HuH-7 (cell line): ENCODE measurements around the gene TMEM208.

Source experiments
- DNase-seq: peaks from one replicate; pipeline ENCODE4 v3.0.0; 2011; ENCODE audit warnings: low spot score

The TMEM208 gene

GRCh38 chr16:67236563-67237395, 9.8 kb downstream of the TMEM208 start:
- peak; percentile 60 for DNase-seq

DNA sequence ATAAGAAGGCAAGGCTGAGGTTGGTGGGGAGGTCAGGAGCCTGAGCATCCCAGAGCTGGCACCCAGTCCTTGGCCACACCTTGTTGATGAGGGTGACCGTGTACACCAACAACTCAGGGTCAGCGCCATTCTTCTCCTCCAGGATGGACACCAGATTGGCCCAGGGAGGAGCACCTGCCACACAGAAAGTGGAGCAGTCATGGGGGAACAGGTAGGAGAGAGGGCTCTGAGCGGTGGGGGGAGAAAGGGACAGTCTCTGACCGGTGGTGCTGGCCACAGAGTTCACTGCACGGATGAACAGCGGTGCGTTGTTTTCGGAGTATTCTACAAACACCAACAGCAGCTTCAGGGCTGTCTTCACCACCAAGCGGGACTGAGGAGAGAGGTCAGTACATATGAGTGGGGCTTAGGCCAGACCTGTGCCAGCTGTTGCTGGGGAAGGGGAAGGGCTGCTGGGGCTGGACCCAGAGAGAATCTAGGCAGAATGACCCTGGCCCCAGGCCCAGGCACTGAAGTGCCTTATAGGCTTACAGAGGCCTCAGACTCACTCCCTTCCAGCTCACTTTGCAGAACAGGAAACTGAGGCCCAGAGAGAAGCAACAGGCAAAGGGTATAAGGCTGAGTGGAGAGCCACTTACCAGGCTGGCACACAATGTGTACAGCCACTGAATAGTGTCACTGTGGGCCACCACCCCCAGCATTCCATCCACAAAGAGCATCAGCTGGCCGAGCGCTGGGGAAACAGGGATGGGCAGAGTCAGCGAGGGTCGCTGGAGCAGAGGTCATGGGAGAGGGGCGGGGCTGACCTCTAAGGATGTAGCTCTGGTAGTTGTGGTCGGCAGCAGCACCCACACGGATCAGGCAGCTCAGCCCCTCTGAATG, 10.7 kb downstream of the TMEM208 start:
- DNase-seq: no peak

- no peak for DNase-seq
These were observed 11.3 kb downstream of the TMEM208 start for GRCh38 chr16:67238278-67238575.

GRCh38 chr16:67238806-67239470, 12.0 kb downstream of the TMEM208 start:
- no peak for DNase-seq

DNA sequence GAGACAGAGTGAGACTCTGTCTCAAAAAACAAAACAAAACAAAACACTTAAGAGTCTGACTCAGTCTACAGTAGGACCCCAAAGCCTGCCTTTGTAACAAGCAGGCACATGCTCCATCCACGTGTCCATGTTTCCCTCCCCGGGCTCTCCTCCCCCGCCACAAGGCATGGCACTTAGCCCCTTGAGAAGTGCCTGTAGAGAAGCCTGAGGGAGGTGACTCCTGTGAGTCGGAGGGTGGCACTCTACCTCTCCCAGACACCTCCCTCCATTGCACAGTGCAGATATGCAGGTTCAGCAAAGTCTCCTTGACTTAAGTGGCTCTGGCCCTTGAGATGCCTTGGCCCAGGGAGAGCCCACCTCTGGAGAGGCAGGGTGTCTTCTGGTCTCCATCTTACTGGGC, 13.6 kb downstream of the TMEM208 start:
- DNase-seq: no peak

- DNase-seq: no peak
These were observed 14.3 kb downstream of the TMEM208 start for GRCh38 chr16:67241008-67241900.

DNA sequence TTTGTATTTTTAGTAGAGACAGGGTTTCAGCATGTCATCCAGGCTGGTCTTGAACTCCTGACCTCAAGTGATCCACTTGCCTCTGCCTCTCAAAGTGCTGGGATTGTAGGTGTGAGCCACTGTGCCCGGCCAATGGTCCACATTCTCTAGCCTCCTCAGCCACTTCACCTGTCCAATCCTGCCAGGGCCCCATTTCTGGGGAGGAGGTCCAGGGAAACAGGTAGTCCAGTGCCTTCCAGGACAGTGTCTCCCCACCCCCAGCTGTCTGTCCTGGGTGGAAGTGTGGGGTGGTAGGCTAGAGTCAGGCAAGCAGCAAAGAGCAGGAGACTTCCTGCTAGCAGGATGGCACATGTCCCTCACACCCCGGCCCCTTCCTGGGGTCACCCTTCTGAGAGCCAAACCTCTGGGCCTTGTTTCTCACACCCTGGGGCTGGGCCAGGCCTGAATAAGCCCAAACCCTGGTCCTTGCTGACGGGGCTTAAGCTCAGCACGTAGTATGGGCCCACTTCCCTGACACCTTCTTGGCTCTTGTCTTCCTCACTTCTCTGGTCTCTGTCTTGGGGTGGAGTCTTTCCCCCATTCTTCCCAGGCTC, 15.3 kb downstream of the TMEM208 start:
- no peak for DNase-seq

DNA sequence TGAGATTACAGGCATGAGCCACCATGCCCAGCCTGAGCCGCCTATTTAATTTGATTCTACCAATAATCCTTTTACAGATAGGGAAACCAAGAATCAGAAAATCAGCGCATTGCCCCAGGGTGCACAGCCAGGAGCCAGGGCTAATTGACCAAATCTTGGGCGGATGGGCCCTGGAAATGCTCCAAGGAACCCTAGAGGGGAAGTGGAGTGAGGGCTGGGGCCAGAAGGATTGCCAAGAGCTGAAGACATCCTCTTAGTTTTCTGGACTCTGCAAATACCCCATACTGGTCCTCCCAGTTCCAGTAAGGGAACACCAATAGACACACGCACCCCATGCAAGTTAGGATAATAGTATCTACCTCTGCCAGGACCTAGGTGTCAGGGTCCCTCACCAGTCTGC, 16.6 kb downstream of the TMEM208 start:
- DNase-seq: no peak

GRCh38 chr16:67244387-67245185, 17.7 kb downstream of the TMEM208 start:
- no peak for DNase-seq

GRCh38 chr16:67245186-67245585, 18.3 kb downstream of the TMEM208 start:
- no peak for DNase-seq

- DNase-seq: no peak
These were observed 18.7 kb downstream of the TMEM208 start for GRCh38 chr16:67245674-67246080.

DNA sequence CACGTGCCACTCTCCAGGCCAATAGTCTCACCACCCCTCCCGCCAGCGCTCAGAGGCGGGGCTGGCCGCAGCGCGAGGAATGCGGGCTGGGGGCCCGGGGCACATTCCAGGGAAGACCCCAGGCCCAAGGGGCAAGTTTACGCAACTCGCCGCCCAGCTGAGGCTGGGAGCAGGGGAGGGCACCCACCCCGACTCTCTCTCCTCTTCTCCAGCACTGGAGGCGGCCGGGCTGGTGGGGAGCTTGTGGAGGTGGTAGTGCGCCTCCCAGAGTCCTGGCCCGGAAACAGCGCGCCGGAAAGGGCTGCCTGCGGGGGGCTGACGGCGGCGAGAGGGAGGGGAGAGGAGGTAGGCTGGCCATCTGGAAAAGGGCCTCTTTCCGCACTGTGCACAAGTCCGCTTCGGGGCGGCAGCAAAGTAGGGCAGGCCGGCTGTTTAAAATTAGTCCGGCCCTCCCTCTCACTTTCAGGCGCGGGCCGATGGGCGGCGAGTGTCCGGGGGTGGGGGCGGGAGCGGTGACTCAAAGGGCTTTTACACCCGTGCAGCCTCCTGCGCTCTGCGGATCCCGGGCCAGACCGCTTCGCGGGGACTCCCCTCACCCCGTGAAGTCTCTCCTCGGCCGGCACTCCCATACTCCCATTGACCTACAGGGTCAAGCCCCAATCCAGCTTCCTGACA, 19.3 kb downstream of the TMEM208 start:
- DNase-seq: peak; percentile 72

DNA sequence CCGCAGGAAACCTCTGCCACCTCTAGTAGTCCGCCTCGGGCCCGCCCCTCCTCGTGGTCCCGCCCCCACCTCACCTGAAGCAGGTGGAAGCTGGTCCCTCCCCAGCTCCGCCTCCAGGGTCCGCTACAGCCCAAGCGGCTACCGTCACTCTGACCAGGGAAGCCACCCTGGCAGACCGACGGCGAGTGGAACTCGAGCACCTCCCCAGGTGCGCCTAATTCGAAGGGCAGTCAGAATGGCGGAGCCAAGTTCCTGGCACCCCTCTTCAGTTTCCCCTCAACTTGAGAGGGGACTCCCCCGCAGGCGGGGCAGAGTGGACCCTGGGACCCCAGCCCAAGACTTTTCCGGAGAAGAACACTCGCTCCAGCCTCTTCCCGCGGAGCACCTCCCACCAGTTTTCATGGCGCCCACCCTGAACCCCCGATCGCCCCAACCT, 19.8 kb downstream of the TMEM208 start:
- peak; percentile 65 for DNase-seq

GRCh38 chr16:67247192-67248072, 20.5 kb downstream of the TMEM208 start, which contains the start of gene FHOD1:
FHOD1 (minus strand) TSS chr16:67247481; CDS start chr16:67247410, 71 bp downstream.
- peak; percentile 93 for DNase-seq

DNA sequence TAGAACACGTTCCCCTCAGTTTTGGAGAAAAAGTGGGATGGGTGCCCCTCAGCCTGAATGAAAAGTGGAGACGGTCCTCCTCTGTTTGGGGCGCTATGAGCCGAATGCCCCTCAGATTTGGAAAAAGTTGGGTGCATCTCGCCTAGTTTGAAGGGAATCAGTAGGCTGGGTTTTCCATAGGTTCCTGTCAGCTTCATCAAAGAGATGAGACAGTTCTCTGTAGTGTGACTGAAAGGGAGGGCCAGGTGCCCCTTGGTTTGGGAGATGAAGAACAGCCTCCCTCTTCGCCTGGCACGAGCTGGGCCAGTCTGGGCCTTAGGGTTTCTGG, 21.1 kb downstream of the TMEM208 start:
- no peak for DNase-seq

DNA sequence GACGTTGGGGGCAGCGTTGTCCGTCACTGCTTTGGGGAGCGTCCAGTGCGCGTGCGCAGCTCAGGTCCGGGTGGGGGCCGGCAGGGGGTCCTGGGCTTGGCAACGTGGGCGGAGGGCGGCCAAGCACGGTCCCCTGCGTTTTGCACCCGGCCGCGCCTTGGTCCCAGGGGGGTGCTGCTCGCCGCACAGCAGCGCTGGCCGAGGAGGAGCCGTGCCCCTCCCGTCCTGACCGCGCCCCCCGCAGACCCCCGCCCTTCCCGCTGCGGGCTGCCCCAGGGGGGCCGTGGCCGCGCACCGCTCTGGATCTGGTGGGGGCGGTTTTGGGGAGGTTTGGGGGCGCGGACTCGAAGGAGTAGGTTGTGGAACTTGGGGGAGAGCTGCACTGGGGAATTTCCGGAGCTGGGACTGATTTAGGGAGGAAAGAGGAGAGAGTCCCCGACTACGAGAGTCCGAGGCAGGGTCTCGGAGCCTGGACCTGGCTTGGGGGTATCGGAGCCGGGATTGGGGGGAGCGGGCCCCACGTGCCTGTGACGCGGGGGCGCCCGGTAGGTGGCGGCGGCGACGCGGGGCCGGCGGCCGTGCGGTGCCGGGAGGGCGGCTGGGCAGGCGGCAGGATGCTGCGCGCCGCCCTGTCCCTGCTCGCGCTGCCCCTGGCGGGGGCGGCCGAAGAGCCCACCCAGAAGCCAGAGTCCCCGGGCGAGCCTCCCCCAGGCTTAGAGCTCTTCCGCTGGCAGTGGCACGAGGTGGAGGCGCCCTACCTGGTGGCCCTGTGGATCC, 21.7 kb downstream of the TMEM208 start, which contains the start of gene SLC9A5:
Gene SLC9A5, plus strand, starts transcription at position 579 of the 777 bp plus-strand sequence. Its CDS starts 36 bp downstream, at position 615.
- peak; percentile 39 for DNase-seq

DNA sequence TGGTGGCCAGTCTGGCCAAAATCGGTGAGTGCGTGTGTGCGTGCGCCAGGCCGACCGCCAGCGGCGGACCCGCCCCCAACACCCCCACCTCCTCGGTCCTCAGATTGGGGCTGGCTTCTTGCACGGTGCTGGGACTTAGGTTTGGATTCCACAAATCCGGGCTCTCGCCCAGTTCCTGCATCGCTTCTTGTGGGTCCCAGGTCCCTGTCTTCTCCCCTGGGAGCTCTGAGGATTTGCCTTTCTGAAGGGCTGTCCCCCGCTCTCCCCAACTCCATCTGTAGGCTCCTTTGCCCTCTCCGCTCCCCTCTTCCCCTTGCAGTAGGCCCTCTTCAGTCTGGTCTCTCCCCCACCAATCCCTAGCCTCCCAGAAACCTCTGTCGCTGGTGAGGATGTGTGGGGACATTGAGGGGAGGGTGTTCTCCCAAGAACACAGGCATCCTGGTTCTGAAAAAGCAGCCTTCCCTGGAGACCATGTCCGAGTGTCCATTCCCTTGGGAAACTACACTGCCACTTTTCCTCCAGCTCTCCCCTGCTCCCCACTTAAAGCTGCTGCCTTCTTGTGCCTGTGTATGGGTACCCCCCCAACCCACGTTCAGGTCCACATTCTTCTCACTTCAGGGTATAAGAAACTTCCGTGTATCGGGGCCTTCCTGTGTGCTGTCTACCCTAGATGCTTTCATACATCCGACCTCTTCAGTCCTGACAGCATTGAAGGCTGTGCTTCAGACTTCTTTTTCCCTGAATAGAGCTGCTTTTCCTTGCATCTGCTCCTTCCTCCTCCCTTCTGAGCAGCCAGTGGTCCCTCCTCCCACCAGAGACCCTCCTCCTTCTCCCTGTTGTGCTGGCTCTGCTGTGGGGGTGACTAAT, 22.5 kb downstream of the TMEM208 start:
- no peak for DNase-seq
